Suppressor macrophage treated with lipopolysaccharide for 4 hours (primary cell): ENCODE data around the gene WDR64.
"Not testable (repeated sequence)": the region's sequence is repeated elsewhere in the genome, so short reads cannot be mapped to it uniquely, and the experiment has no call there.

Experiments used
- DNase-seq: peaks from one replicate; pipeline ENCODE4 v3.0.0-alpha.2; 2020

The WDR64 gene

GRCh38 chr1:241810769-241811405 is 158.8 kb downstream of the WDR64 start:
- peak; percentile 74 for DNase-seq

GRCh38 chr1:241813768-241814320 is 161.8 kb downstream of the WDR64 start:
- no peak for DNase-seq

- no peak for DNase-seq
These were observed 163.9 kb downstream of the WDR64 start for GRCh38 chr1:241816008-241816407.

- DNase-seq: no peak
These were observed 165.3 kb downstream of the WDR64 start for GRCh38 chr1:241817331-241817792.

- peak; percentile 50 for DNase-seq
These were observed 166.0 kb downstream of the WDR64 start for GRCh38 chr1:241817956-241818612.

- no peak for DNase-seq
These were observed 167.3 kb downstream of the WDR64 start for GRCh38 chr1:241819340-241819866.

- peak; percentile 78 for DNase-seq
These were observed 169.3 kb downstream of the WDR64 start for GRCh38 chr1:241821363-241821762.

- DNase-seq: no peak
These were observed 170.8 kb downstream of the WDR64 start for GRCh38 chr1:241822846-241823245.

- DNase-seq: no peak
These were observed 171.8 kb downstream of the WDR64 start for GRCh38 chr1:241823925-241824324.

- DNase-seq: peak; percentile 24
These were observed 173.5 kb downstream of the WDR64 start for GRCh38 chr1:241825581-241825980.

- not testable (repeated sequence) for DNase-seq
These were observed 174.5 kb downstream of the WDR64 start for GRCh38 chr1:241826613-241827012.

GRCh38 chr1:241827264-241827663 is 175.2 kb downstream of the WDR64 start:
- DNase-seq: no peak

- no peak for DNase-seq
These were observed 176.5 kb downstream of the WDR64 start for GRCh38 chr1:241828463-241829021.

- no peak for DNase-seq
These were observed 177.4 kb downstream of the WDR64 start for GRCh38 chr1:241829468-241829867.

GRCh38 chr1:241834733-241835377 is 182.8 kb downstream of the WDR64 start:
- peak; percentile 55 for DNase-seq

- DNase-seq: no peak
These were observed 184.9 kb downstream of the WDR64 start for GRCh38 chr1:241836941-241837340.

- no peak for DNase-seq
These were observed 185.3 kb downstream of the WDR64 start for GRCh38 chr1:241837416-241837815.

- no peak for DNase-seq
These were observed 185.8 kb downstream of the WDR64 start for GRCh38 chr1:241837901-241838300.

- peak; percentile 66 for DNase-seq
These were observed 186.8 kb downstream of the WDR64 start for GRCh38 chr1:241838897-241839296.

GRCh38 chr1:241839369-241839979 is 187.4 kb downstream of the WDR64 start:
- DNase-seq: no peak

GRCh38 chr1:241840164-241840563 is 188.1 kb downstream of the WDR64 start:
- no peak for DNase-seq

- DNase-seq: no peak
These were observed 189.6 kb downstream of the WDR64 start for GRCh38 chr1:241841691-241842090.

GRCh38 chr1:241842565-241842964 is 190.5 kb downstream of the WDR64 start:
- DNase-seq: no peak
